GM06990 (cell line): ENCODE results near the gene TPP2.

Experiments
- DNase-seq: peaks from one replicate; pipeline ENCODE4 v3.0.0-alpha.2; 2011; ENCODE audit not compliant: insufficient read length; ENCODE audit errors: extremely low read depth
- H3K27me3 ChIP-seq: replicated peaks from 2 replicates; pipeline ENCODE4 v1.6.0; 2011; ENCODE audit warnings: low read length; ENCODE audit not compliant: control insufficient read depth, insufficient read depth
- H3K36me3 ChIP-seq: 2 replicates; pipeline ENCODE4 v1.5.1; 2011; ENCODE audit warnings: low read length; ENCODE audit not compliant: control insufficient read depth, insufficient read depth
- H3K4me3 ChIP-seq: replicated peaks from 2 replicates; pipeline ENCODE4 v1.5.1; 2011; ENCODE audit warnings: low read depth, mild to moderate bottlenecking, control low read depth, low read length
- TF ChIP-seq, protein P1 (sequence below): IDR thresholded peaks from 2 replicates; pipeline ENCODE4 v1.5.1; 2011; ENCODE audit warnings: low read length, control low read depth, mild to moderate bottlenecking, inconsistent platforms; ENCODE audit not compliant: insufficient read depth, poor library complexity, severe bottlenecking

TPP2 gene

DNA sequence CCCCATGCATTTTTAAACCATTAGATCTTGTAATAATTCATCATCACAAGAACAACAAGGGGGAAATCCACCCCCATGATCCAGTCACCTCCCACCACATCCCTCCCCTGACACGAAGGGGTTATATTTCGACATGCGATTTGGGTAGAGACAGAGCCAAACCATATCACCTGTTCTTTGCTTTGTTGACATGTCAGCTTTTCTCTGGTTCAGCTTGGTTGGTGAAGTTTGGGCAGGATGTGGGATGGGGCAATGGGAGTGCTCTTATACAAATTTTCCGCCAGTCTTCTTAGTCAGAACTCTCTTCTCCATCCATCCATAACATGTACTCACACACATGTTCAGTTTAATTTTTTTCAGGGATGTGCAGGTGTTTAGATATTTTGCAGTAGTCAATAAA is 12.9 kb downstream of the TPP2 start:
- Histone ChIP-seq H3K36me3 (peaks cover 7% of the 10 kb centered on the region), H3K27me3 (no peaks in the 10 kb centered on the region), H3K4me3 (no peak overlapping the region)
- no peak for DNase-seq
- TF ChIP-seq, protein P1, sequence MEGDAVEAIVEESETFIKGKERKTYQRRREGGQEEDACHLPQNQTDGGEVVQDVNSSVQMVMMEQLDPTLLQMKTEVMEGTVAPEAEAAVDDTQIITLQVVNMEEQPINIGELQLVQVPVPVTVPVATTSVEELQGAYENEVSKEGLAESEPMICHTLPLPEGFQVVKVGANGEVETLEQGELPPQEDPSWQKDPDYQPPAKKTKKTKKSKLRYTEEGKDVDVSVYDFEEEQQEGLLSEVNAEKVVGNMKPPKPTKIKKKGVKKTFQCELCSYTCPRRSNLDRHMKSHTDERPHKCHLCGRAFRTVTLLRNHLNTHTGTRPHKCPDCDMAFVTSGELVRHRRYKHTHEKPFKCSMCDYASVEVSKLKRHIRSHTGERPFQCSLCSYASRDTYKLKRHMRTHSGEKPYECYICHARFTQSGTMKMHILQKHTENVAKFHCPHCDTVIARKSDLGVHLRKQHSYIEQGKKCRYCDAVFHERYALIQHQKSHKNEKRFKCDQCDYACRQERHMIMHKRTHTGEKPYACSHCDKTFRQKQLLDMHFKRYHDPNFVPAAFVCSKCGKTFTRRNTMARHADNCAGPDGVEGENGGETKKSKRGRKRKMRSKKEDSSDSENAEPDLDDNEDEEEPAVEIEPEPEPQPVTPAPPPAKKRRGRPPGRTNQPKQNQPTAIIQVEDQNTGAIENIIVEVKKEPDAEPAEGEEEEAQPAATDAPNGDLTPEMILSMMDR: no peak

DNA sequence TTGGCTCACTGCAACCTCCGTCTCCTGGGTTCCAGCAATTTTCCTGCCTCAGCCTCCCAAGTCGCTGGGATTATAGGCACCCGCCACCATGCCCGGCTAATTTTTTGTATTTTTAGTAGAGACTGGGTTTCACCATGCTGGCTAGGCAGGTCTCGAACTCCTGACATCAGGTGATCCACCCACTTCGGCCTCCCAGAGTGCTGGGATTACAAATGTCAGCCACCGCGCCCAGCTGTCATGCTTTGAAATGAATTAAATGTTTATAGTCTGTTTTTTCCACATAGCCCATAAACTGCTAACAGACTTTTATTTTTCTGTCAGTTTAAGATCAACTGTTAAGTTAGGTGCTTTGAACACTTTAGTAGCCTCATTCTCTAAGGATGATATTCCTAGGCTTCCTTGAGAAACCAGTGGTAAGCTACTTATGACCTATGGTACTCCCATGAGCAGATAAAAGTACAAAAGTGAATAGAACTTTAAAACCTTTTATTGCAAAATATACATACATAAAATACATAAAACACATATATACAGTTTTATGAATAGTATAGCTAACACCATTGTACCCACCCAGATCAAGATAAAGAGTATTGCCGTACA is 13.6 kb downstream of the TPP2 start:
- Histone ChIP-seq H3K27me3 (no peaks in the 10 kb centered on the region), H3K36me3 (peaks cover 7% of the 10 kb centered on the region), H3K4me3 (no peak overlapping the region)
- TF ChIP-seq, protein P1: no peak
- DNase-seq: no peak

DNA sequence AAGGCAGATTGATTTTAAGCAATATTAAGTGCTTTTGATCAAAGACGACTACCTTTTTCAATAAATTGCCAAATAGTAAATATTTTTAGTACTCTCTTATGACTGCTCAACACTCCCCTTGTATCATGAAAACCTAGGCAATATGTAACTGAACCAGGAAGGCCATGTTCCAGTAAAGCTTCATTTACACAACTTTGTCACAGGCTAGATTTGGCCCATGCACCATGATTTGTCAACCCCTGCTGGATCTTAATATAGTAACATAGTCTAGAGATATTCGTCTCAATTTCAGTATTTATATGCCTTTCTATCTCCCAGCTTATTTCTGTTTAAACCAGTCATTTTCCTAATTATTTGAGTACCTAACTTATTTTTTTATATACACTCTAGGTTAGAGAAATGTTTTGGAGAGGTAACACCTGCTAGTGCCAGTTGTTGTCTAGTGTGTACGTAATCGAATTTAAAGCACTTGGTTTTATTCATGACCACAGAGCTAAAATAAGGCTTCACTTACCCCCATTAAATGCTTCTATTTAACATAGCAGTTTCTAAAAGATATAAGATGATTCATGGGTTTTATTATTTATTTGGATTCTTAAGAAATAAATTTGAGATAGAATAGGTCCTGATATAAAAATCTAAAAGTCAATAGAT is 21.0 kb downstream of the TPP2 start:
- H3K4me3 ChIP-seq: no peak overlapping the region
- DNase-seq: no peak
- TF ChIP-seq, protein P1: no peak
- H3K27me3 ChIP-seq: no peaks in the 10 kb centered on the region
- H3K36me3 ChIP-seq: peaks cover 9% of the 10 kb centered on the region

DNA sequence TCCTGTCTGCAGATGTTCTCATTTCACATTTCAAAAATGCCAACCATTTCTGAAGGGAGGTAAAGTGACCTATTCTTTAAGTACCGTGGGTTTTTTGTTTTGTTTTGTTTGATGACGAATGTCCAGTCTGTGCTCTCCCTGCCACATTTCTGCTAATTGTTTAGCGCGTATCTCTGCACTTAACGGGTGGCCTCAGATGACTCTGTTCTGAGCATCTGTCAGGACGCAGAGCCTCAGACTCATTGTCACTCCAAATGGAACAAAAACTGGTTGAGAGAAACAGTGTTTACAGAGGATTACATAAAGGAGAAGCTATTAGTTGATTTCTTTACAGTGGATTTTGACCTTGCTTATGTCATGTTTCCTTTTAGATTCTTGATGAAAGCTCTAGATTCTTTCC is 23.7 kb downstream of the TPP2 start:
- Histone ChIP-seq H3K4me3 (no peak overlapping the region), H3K27me3 (no peaks in the 10 kb centered on the region), H3K36me3 (peaks cover 9% of the 10 kb centered on the region)
- TF ChIP-seq, protein P1: no peak
- DNase-seq: no peak

DNA sequence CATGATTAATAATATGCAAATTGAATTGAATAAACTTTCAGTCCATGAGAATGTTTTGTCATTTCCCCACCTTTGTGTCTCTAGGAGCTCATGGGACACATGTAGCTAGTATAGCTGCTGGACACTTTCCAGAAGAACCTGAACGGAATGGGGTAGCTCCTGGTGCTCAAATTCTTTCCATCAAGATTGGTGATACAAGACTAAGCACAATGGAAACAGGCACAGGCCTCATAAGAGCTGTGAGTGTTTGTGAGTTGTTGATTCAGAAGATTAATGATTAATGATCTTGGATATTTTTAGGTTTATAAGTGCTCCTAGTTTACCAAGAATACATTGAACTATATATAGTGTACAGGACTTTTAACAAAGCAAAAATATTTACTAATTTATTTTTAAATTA is 30.1 kb downstream of the TPP2 start:
- Histone ChIP-seq H3K27me3 (no peaks in the 10 kb centered on the region), H3K36me3 (peaks cover 3% of the 10 kb centered on the region), H3K4me3 (no peak overlapping the region)
- no peak for DNase-seq
- TF ChIP-seq, protein P1: no peak
